22Rv1 (cell line): Measurements from ENCODE around the gene ANTXRL.

Source experiments
- ZFX ChIP-seq: fragments of 450-650 bp; IDR thresholded peaks from 2 replicates; pipeline ENCODE4 v1.6.1; 2017; ENCODE audit warnings: antibody characterized with exemption, borderline replicate concordance
- TF ChIP-seq, protein P1 (sequence below): fragments of 450-650 bp; IDR thresholded peaks from 2 replicates; pipeline ENCODE4 v1.5.1; 2017; ENCODE audit warnings: mild to moderate bottlenecking

GRCh38 chr10:46253076-46254006, 33.5 kb upstream of the ANTXRL start:
- TF ChIP-seq, protein P1, sequence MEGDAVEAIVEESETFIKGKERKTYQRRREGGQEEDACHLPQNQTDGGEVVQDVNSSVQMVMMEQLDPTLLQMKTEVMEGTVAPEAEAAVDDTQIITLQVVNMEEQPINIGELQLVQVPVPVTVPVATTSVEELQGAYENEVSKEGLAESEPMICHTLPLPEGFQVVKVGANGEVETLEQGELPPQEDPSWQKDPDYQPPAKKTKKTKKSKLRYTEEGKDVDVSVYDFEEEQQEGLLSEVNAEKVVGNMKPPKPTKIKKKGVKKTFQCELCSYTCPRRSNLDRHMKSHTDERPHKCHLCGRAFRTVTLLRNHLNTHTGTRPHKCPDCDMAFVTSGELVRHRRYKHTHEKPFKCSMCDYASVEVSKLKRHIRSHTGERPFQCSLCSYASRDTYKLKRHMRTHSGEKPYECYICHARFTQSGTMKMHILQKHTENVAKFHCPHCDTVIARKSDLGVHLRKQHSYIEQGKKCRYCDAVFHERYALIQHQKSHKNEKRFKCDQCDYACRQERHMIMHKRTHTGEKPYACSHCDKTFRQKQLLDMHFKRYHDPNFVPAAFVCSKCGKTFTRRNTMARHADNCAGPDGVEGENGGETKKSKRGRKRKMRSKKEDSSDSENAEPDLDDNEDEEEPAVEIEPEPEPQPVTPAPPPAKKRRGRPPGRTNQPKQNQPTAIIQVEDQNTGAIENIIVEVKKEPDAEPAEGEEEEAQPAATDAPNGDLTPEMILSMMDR = no peak
- no peak for TF ChIP-seq ZFX
